Measurements from ENCODE around the gene PLXNB2.

The PLXNB2 gene

GRCh38 chr22:50236731-50237409, 70.6 kb downstream of the PLXNB2 start:
- TF ChIP-seq ZNF8 (CRISPR knock-in tag; IDR thresholded peaks at IDR 0.05) (no peak), CSDC2 (CRISPR knock-in tag; IDR thresholded peaks at IDR 0.05) (no peak), CREB5 (CRISPR knock-in tag; IDR thresholded peaks at IDR 0.05; ENCODE audit: low read depth) (no peak), ZFP30 (CRISPR knock-in tag; IDR thresholded peaks at IDR 0.05) (no peak), BACH2 (CRISPR knock-in tag; IDR thresholded peaks at IDR 0.05; ENCODE audit: borderline replicate concordance) (no peak), RARB (CRISPR knock-in tag; IDR thresholded peaks at IDR 0.05) (no peak), TOX (CRISPR knock-in tag; IDR thresholded peaks at IDR 0.05; ENCODE audit: borderline replicate concordance) (no peak), ZFP3 (CRISPR knock-in tag; IDR thresholded peaks at IDR 0.05) (no peak), OSR1 (CRISPR knock-in tag; IDR thresholded peaks at IDR 0.05) (no peak), TSHZ2 (CRISPR knock-in tag; IDR thresholded peaks at IDR 0.05) (no peak), ESRRG (CRISPR knock-in tag; IDR thresholded peaks at IDR 0.05) (no peak), ZNF70 (CRISPR knock-in tag; IDR thresholded peaks at IDR 0.05) (no peak), ZC3H10 (CRISPR knock-in tag; IDR thresholded peaks at IDR 0.05) (no peak), CSRNP3 (CRISPR knock-in tag; IDR thresholded peaks at IDR 0.05) (no peak)
- peak; percentile 40; the same call in 1 of the 3 replicates for ATAC-seq

- ATAC-seq: no peak
- no peak for TF ChIP-seq CREB5 (CRISPR knock-in tag; IDR thresholded peaks at IDR 0.05; ENCODE audit: low read depth)
- TF ChIP-seq ARNTL (CRISPR knock-in tag; IDR thresholded peaks at IDR 0.05; ENCODE audit: borderline replicate concordance, low read depth): no peak
- no peak for TF ChIP-seq ISL1 (CRISPR knock-in tag; IDR thresholded peaks at IDR 0.05)
- no peak for TF ChIP-seq SNAI2 (CRISPR knock-in tag; IDR thresholded peaks at IDR 0.05)
- no peak for TF ChIP-seq POU6F1 (CRISPR knock-in tag; IDR thresholded peaks at IDR 0.05; ENCODE audit: borderline replicate concordance, low read depth)
- no peak for TF ChIP-seq TOX (CRISPR knock-in tag; IDR thresholded peaks at IDR 0.05; ENCODE audit: borderline replicate concordance)
- no peak for TF ChIP-seq RARB (CRISPR knock-in tag; IDR thresholded peaks at IDR 0.05)
- no peak for TF ChIP-seq ZNF8 (CRISPR knock-in tag; IDR thresholded peaks at IDR 0.05)
- no peak for TF ChIP-seq TCF4 (CRISPR knock-in tag; IDR thresholded peaks at IDR 0.05; ENCODE audit: borderline replicate concordance)
- TF ChIP-seq ZNF565 (CRISPR knock-in tag; conservative IDR thresholded peaks at IDR 0.05; ENCODE audit: low read depth): no peak
- TF ChIP-seq CSRNP3 (CRISPR knock-in tag; IDR thresholded peaks at IDR 0.05): no peak
- TF ChIP-seq TSHZ2 (CRISPR knock-in tag; IDR thresholded peaks at IDR 0.05): no peak
- no peak for TF ChIP-seq ZFP3 (CRISPR knock-in tag; IDR thresholded peaks at IDR 0.05)
- TF ChIP-seq CSDC2 (CRISPR knock-in tag; IDR thresholded peaks at IDR 0.05): no peak
- no peak for TF ChIP-seq OSR1 (CRISPR knock-in tag; IDR thresholded peaks at IDR 0.05)
- TF ChIP-seq GLIS3 (CRISPR knock-in tag; IDR thresholded peaks at IDR 0.05): no peak
Measured at GRCh38 chr22:50233223-50233622, 74.2 kb downstream of the PLXNB2 start.
